ENCODE data around the gene PHF5A.

Gene PHF5A

GRCh38 chr22:41411021-41411851, 57.3 kb downstream of the PHF5A start:
- no peak for DNase-seq

GRCh38 chr22:41410311-41410751, 58.2 kb downstream of the PHF5A start:
- DNase-seq, result no peak

Data from OCI-M1 (cell line).